Stimulated activated CD4-positive, alpha-beta T cell treated with anti-CD3 and anti-CD28 coated beads, TNF-alpha, amount 100 ng/mL, for 24 hours (primary cell): ENCODE measurements around the gene CLEC19A.
"Not testable (repeated sequence)": the region's sequence is repeated elsewhere in the genome, so short reads cannot be mapped to it uniquely, and the experiment has no call there.

Experiments
- DNase-seq, 3 experiments: peaks; one replicate each; pipeline ENCODE4 v3.0.0-alpha.2; 2020; ENCODE audit warnings: low read depth in 3 of 3

CLEC19A gene

GRCh38 chr16:19286827-19287226 lies 1.3 kb downstream of the CLEC19A start:
- no peak for DNase-seq

GRCh38 chr16:19287241-19287640 lies 1.7 kb downstream of the CLEC19A start:
- DNase-seq: no peak

GRCh38 chr16:19288872-19289799 lies 3.6 kb downstream of the CLEC19A start:
- no peak for DNase-seq

DNA sequence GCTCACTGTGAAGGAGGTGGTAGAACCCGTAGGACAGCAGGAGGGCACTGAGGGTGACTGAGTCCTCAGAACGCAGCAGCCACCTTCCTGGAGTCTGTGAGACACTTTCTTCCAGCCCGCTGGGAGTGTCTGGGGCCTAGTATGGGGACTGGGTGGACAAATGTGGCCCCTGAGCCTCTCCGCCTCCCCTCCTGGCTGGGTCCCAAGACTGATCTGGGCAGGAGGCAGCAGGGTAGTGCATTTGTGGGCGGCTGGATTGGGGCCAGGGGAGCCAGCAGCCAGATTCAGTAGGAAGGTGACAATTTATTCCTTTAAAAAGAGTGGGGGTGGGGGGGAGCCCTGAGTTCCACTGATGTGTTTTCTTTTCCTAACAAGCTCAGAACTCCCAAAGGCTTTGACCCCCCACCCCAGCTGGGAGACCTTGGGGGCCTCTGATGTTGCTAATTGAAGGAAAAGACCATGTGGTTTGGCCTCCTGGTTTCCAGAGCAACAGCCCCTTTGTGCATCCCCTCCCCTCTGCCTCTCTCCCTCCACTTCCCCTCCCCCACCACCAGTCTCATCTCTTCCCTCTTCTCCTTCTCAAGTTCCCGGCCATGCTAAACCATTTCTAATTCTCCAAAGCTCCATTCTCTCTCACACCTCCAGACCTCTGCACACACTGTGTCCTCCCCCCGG lies 4.4 kb downstream of the CLEC19A start:
- DNase-seq: no peak

GRCh38 chr16:19290860-19291259 lies 5.3 kb downstream of the CLEC19A start:
- no peak for DNase-seq

- DNase-seq: peak in 1 of 3 experiments; percentile 8
Observed at GRCh38 chr16:19291475-19291874, 5.9 kb downstream of the CLEC19A start.

- DNase-seq: no peak
Observed at GRCh38 chr16:19292186-19292585, 6.7 kb downstream of the CLEC19A start.

DNA sequence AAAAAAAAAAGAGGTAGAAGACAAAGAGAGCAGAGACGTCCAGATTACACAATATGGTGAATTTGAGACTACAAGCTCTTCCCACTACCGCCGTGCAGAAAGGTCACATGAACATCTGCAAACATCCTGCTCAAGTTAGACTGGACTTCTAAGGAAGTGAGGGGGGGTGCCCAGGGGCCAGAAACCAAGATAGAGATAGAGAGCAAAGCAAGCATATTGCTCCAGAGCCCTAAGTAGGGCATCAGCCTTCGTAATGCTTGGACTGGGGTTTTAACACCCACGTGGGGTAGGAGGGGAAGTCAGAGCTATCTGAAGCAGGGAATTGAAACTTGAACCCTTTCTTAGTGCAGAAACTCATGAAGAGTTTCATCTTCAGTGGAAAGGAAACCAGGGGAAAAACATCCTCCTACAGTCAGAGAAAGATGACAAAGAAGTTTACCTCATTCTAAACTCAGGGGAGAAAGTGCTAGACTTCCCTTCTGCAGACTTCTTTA lies 8.7 kb downstream of the CLEC19A start:
- DNase-seq: peak; percentile 17 to 57 (median 17)

DNA sequence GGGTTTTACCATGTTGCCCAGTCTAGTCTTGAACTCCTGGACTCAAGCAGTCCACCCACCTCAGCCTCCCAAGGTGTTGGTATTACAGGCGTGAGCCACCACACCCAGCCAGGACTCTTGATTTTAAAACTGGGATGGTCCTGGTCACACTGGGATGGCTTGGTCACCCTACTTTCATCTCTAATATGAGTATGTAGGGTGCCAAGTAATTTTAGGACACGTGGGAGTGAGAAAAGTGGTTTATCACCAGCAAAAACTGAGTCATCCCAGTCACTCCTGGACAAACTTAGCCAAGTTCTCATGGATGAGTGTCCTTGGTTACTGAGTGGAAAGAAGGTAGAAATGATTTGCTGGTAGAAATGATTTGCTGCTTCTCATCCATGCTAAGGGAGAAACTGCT lies 9.9 kb downstream of the CLEC19A start:
- DNase-seq: no peak

GRCh38 chr16:19297454-19297853 lies 11.9 kb downstream of the CLEC19A start:
- DNase-seq: no peak

DNA sequence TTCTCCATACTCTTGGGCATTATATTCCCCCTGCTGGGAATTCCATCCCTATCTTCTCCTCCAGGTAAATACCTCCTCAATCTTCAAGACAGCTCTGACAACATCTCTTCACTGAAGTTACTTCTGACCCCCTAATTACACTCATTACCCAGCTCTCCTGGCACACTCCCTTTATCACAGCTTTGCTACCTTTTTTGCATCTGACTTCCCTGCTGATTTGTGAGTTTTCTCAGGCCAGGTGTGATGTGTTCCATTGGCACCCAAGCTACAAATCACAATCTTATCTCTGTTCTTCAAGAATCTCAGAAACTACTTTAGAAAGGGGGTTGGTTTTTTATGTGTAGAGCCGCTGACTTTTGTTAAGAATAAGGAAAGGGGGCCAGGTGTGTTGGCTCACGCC lies 14.0 kb downstream of the CLEC19A start:
- no peak for DNase-seq

GRCh38 chr16:19301931-19302330 lies 16.4 kb downstream of the CLEC19A start:
- DNase-seq: no peak

DNA sequence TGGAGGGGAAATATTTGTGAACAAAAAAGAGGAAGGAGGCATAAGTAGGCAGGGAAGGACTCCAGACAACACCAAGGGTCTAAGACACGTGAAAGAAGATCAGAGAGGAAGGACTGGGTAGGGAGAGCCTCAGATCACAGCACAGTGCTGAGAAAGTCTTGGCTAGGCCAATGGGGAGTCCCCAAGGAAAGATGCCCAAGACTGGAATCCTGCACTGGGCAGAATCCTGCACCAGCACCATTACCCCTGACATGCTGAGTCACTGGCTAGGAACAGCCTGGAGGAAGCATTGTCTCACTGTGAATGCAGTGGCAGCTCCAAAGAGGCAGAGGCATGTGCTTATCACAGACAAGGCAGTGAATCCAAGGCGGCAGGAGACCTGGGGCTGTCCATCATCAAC lies 19.2 kb downstream of the CLEC19A start:
- DNase-seq: no peak

- no peak for DNase-seq
Observed at GRCh38 chr16:19305443-19305842, 19.9 kb downstream of the CLEC19A start.

DNA sequence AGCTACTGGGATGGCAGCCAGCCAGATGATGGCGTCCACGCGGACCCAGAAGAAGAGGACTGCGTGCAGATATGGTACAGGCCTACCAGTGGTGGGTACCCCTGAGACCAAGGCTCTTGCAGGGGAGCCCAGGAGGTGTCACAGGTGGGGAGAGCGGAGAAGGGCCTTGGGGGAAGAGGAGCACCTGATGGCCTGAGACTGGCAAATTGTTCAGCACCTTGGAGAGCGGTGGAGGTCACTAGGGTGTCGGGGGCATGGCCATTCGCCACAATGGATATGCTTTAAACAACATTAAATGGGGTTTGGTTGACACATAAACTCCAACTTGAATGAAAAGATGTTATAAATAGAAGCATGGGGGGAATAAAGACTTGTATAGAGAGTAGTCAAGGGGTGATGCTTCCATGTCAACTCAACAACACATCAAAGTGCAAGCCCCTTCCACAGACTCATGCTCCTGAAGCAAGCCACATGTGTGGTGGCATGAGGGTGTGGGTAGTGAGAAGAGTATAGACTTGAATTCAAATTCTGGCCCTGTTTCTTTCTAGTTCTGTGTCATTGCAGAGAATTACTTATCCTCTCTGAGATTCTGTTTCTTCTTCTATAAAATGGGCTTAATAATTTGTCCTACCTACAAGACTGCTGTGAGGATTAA lies 22.2 kb downstream of the CLEC19A start:
- DNase-seq: no peak

GRCh38 chr16:19308392-19308791 lies 22.9 kb downstream of the CLEC19A start:
- no peak for DNase-seq

DNA sequence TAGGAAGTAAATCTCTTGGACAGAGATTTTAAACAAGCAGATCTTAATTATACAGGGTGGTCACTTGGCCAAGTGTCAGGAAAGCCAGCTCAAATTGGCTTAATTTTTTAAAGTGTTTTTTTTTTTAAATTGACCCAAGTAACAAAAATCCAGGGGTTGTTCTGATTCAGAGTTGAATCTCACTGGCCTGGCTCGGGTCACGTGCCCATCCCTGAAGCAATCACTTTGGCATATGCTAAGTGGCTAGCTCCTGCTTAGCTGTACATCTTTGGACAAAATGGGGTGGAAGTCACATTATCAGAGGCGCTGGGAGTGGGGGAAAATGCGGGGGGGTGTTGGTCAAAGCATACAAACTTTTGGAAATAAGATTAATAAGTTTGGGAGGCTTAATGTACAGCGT lies 23.6 kb downstream of the CLEC19A start:
- DNase-seq: no peak

DNA sequence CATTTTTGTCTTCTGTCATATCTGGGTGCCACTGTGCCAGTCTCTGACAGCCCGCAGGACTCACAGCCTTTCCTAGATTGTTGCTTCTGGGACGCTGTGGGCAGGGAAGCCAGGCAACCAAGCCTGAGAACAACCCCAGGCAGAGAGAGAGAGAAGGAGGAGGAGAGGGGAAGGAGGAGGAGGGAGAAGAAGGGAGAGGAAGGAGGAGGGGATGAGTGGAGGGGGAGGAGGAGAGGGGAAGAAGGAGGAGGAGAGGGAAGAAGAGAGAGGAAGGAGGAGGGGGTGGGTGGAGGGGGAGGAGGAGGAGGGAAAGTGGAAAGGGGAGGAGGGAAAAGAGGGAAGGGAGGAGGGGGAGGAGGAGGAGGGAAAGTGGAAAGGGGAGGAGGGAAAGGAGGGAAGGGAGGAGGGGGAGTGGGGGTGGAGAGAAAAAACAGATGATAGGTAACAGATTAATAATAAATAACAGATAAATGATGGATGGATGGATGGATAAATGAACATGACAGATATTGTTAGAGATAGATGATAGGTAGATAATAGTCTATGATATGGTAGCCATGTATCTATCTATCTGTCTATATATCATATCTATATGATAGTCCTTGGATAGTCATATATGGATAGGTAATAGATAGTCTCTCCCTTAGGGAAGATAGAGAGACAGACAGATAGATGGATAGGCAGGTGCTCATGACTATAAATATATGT lies 29.3 kb downstream of the CLEC19A start:
- DNase-seq: no peak

GRCh38 chr16:19315889-19316433 lies 30.4 kb downstream of the CLEC19A start:
- no peak for DNase-seq

DNA sequence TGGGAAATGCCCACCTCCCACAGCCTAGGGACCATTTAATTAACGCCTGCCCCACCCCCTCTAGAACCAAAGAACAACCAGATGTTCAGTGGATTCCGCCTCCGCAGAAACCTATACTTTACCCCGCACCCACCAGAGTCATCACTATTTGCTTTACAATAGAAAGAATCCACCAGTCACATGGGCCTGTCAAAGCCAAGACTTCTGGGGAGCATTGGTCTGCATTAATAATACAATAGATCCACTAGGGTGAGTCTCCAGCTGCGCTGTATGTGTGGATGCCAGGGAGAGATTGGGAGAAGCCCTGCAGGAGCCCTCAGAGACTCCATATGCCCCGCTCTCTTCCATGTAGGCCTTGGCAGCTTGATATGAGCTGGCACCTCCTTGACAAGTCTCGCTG lies 31.3 kb downstream of the CLEC19A start:
- no peak for DNase-seq

GRCh38 chr16:19321186-19321585 lies 35.7 kb downstream of the CLEC19A start:
- not testable (repeated sequence) for DNase-seq
